Measurements from ENCODE around the gene SNX9.

SNX9 gene

DNA sequence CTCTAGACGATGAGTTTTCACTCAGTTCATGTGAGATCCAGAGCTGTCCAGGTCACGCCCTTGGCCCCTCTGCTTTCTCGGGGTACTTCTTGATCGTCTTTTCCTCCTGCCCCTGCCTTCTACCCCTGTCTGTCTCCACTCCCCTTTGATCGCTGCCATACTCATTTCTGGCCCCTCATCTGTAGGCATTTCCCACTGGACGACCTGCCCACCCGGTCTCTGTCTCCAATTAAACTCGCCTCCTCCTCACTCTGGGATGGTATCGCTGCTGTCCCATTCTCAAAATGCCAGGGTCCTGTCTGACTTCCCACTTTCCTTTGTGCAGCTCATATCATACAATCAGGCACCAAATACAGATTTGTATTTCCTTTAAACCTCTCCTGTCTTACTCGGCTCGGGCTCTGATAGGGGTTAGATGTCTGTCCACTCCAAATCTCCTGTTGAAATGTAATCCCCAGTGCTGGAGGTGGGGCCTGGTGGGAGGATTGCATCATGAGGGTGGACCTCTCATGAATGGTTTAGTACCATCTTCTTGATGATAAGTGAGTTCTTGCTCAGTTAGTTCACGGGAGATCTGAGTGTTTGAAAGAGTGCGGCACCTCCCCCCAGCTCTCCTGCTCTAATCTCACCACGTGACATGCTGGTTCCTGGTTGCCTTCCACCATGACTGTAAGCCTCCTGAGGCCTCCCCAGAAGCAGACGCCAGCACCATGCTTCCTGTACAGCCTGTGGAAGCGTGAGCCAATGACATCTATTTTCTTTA lies 155.2 kb downstream of the SNX9 start:
- no peak for DNase-seq (ENCODE audit: low read depth)

DNA sequence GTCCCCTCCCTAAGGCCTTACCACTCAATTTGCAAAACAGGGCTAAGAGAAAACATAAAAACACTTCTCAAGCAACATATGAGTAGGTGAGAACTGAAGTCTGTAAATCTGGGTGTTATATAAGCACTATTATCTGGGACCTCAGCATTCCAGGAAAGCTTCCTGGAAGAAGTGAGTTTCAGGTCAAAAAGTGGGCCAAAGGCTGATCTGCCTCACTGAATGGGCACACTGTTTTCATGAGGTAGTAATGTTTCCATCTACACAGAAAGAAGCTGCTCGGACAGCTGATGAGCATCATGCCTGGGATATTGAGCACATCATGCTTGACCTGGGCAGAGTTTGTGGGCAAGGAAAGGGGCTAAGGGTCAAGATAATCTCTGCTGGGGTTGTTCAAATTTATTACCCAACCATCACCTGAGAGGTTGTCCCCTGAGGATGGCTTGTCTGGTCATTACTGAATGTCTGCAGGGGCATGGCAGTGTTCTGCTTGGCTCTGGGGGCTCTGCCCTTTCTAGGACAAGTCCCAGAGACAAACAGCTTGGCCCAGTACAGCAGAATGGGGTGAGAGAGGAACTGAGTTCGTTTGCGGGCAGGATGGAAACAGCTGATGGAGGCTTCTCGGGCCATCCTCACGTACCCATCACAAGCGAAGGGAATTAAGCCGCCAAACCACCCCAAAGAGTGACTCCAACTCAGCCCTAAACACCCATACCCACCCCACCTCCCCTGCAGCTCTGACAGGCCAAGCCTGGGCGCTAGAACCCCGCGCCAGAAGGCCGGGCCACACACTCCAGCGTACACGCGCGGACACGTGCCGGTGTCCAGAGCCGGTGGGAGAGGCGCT lies 157.5 kb downstream of the SNX9 start:
- no peak for DNase-seq (ENCODE audit: low read depth)

DNA sequence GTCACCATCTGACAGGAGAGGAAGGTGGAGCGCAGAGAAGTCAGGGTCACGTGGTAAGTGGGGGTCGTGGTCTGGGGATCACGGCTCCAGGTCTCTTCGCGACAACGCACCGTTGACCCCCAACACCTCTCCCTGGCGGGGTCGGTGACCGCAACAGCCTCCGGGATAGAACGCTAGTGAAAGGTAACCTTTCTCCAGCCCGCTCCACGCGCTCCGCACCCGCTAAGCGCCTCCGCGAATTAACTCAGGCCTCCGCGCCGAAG lies 158.0 kb downstream of the SNX9 start:
- DNase-seq (ENCODE audit: low read depth): no peak

DNA sequence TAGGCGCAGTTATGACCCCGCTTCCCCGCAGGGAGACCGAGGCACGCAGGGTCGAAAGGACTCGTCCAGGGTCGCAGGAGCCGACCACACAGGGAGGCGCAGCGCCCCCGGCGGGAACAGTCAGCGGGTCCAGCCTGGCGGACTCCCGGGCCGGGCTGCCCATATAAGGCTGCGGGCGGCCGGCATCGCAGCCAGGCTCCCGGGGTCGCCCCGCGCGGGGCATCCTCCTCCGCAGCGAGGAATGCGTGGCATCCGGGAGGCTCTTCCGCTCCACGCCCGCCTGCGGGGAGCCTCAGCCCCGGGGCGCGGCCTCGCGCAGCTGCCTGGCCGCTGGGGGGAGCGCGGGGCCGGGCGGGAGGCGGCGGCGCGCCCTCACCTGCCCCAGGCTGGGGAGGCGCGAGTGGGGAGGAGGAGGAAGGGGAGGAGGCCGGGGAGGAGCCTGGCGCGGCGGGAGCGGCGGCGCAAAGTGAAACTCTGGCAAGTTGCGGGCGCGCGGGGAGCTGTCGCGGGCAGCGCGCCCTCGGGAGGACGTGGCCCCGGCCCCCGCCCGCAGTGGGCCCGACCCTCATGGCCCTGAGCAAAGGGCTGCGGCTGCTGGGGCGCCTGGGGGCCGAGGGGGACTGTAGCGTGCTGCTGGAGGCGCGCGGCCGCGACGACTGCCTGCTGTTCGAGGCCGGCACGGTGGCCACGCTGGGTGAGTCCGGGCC lies 158.5 kb downstream of the SNX9 start, which contains the start of gene SYNJ2:
SYNJ2 (plus strand) TSS at position 469 of the 707 bp plus-strand sequence; CDS start at position 568, 99 bp downstream.
- peak; percentile 70 for DNase-seq (ENCODE audit: low read depth)

DNA sequence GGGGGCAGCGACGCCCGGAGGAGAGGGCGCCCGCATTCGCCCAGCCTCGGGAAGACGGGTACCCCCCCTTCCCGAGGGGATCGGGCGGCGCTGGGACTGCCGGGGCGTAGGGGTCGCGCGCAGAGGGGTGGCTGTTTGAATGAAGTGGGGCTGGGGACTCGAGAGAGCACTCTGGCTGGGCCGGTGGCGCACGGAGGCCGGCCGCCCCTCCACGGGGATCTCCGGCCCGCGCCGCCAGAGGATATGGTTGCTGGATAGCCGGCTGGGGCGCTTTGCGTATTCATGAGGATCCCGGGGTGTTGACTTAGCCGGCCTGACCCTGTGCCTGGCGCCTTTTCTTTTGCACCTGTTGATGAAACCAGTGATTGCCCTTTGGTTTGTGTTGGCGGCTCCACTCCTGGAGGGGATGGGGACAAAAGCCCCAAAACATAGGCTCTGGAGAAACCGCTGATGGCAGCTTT lies 159.1 kb downstream of the SNX9 start:
- DNase-seq (ENCODE audit: low read depth): no peak

DNA sequence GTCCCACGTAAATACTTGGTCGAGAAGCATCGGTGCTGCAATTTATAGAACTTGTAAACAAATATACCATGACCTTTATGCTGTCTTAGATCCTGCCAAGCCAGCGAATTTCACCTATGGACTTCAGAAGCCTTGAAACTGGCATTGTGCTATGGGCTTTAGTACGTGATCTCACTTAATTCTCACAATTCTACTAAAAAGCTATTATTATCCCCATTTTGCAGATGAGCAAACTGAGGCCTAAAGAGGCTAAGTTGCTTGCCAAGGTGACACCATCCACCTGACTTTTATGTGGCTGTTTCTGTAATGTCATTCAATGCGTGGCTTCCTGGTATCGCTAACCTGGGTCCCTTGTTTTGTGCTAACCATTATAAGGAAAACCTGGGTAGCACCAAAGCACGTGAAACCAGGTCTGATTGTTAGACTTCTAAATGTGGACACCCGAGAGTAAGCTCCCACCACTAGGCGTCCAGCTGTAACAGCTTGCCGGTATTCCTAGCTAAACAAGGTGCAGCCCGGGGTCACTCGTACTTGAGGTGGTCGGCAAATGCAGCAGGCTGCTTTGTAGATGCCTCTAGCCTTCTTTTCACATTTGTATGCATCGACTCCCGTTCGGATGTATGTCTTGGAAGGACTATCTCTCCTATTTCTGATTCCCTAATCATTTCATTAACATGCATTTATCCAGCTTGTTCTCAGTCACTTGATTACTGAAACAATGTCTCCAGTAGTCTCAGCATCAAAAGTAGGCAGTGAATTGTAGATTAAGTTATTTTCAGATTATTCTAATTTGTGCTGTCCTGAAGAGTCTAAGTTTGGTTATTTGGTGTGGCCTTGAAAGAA lies 159.7 kb downstream of the SNX9 start:
- DNase-seq (ENCODE audit: low read depth): no peak

DNA sequence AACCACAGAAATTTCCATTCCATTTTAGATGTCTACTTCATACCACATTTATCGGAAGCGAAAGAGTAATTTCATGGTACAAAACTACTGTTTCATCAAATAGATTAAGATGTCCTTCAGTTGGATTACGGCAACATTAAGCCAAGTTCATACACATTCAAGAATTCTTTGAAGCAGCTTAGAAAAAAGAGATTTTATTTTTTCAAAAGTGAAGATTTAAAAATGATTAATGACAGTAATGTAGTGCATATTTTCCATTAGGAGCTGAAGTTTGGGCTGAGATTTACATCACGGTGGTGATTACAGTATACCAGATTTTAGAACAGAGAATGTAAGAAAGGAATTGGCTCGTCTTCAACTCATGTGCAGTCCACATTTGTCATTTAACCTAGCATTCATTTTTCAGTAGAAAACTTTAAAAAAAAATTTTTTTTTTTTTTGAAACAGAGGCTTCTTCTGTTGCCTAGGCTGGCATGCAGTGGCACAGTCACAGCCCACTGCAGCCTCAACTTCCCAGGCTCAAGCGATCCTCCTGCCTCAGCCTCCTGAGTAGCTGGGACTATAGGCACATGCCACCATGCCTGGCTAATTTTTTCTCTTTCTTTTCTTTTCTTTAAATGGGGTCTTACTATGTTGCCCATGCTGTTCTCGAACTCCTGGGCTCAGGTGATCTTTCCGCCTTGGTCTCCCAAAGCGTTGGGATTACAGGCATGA lies 160.5 kb downstream of the SNX9 start:
- no peak for DNase-seq (ENCODE audit: low read depth)

DNA sequence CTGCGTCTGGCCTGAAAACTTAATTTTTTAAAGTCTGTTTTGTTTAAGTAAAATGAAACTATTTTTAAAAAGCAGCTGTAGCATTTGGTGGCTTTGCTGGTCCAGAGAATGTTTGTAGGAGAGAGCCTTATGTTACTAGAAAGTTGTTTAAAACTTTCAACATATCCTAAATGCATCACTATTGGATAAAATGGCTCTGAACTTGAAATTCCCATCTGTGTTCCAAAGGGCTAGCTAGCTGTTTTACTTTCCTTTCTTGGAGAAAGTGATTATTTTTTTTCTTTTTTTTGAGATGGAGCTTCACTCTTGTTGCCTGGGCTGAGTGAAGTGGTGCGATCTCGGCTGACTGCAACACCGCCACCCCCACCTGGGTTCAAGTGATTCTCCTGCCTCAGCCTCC lies 161.1 kb downstream of the SNX9 start:
- no peak for DNase-seq (ENCODE audit: low read depth)

DNA sequence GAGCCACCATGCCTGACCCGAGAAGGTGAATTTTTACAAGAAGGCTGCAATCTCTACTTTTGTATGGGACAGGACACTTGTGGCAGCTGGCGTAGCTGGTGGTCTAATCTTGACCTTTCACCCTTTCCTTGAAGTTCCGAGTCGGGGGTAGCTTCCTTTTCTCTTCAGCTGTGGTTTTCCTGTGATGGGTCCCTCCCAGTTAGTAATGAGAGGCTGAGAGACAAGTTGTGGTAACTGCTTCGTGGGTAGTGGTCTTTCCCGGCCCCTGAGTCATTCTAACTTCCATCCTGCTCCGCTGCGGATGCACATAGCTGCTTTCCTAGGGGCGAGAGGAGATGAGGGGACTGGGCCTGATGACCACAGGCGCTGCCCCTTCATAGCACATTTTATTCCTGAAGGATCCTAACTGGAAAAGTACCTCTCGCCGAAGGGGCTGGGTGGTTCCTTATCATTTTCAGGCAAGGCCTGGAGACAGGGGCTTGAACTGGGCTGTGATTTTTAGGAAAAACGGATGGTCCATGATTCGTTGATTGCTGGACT lies 161.7 kb downstream of the SNX9 start:
- DNase-seq (ENCODE audit: low read depth): no peak

DNA sequence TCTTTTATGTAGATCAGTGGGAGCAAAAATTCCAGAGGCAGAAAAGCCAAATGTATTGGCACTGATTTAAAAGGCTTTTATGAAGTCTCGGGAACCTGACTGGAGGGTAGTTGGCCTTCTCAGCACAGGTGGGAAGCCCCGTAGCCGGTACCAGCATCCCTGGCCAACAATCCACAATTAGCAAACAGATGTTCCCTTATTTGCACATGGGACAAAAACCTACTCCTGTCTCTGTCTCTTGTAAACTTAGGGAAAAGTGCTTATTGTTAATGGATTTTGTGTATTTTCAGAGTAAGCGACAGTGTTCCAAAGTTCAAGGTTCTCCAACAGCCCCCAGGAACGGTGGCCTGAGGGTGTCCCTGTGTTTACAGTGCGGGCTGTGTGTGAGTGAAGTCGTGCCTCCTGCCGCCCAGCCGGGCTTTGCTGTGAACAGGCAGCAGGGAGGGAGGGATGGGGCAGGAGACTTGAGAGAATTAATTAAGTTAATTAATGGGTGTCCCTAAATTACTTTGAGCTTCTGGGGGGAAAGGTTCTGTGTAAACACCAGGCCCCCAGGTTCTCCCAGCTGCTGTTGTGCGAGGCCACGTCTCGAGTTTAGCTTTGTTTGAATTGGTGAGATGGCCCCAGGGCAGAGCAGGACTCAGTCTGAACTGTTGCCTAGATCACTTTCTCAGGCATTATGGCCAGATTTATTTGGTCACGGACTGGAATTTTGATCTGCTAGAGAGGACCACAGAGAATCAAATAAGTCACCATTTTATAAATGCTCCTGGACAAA lies 162.5 kb downstream of the SNX9 start:
- DNase-seq (ENCODE audit: low read depth): no peak

DNA sequence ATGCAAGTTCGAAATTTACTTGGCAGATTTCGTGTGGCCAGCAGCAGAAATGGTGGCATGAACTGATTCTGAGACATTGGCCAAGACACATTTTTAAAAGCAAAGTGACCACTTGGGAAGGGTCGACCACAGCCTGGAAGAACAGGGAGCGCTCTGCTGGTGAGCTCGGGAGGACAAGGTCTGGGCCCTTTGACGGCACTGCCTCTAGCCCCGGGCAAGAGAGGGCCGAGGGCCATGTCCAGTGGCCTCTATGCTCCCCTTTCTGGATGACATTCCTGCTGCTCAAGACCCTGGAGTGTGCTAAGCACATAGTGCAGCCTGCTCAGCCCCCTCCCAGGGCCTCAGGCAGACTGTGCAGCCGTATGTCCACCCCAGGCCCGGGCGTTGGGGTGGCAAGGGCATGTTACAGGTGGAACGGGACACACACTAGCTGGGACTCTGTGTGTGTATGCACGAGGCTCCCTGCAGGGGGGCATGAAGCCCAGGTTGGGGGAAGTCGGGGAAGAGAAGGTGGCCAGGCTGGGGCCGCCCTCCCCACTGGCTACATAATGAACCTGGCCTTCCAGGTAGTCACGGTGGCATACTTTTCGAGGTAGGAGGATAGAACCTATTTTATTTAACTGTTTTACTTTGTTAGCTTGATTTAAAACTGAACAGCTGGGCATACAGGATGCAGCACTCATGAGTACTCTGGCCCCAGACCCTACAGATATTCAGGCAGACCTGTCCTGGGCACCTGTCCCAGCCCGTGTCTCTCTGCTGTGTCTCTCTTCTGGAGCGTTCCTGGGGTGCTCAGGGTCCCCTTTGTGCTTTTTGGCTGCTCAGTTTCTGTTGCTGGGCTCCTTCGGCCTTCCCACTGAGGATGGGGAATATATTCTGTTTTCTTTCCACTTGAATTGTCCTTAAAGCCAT lies 165.0 kb downstream of the SNX9 start:
- no peak for DNase-seq (ENCODE audit: low read depth)

DNA sequence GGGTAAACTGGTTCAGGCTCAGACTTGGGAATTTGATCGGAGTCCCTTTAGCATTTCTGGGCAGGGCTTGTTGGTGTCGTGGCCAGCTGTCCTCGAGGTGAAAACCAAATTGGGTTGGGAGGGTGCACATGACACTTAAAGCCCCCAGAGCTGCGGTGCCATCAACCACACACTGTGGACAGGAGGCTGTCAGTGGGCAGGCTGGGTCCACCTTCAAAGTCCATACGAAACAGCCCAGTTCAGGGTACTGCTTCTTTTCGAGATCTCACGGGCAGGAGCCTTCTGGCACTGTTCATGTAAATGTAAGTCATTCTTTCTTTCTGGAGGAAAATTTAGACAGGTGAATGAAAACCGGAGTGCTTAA lies 165.6 kb downstream of the SNX9 start:
- DNase-seq (ENCODE audit: low read depth): no peak

DNA sequence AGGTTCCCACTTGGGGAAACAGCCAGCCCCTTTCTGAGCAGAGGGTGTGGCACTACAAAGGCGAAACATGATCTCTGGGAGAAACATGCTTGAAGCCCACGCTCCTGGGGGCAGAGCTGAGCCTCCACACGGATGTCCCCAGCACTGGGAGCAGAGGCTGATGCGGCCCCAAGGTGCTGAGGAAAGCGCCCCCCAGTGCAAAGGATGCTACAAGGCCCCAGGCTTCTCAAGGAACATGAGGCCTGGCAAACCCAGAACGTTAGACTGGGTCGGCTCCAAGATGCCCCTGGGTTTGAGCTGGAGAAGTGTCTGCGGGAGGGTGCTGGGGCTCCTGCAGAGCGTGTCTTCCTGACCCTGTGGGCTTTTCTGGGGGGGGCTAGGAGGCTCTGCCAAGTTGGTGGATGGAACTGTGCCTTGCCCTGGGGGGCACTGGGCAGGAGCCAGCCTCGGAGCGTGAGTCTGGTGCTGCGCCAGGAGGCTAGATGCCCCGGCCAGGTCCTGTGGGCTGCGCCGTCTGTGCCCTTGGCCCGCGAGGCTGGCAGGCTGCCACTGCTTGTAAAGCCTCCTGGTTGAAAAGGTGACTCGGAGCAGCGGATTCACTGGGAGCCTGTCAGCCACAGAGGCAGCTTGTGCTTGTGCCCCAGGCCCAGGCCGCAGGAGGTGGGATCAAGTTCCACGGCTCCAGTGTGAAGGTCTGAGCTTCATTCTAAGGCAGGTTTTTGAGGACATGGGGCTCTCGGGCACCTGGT lies 166.7 kb downstream of the SNX9 start:
- DNase-seq (ENCODE audit: low read depth): no peak

DNA sequence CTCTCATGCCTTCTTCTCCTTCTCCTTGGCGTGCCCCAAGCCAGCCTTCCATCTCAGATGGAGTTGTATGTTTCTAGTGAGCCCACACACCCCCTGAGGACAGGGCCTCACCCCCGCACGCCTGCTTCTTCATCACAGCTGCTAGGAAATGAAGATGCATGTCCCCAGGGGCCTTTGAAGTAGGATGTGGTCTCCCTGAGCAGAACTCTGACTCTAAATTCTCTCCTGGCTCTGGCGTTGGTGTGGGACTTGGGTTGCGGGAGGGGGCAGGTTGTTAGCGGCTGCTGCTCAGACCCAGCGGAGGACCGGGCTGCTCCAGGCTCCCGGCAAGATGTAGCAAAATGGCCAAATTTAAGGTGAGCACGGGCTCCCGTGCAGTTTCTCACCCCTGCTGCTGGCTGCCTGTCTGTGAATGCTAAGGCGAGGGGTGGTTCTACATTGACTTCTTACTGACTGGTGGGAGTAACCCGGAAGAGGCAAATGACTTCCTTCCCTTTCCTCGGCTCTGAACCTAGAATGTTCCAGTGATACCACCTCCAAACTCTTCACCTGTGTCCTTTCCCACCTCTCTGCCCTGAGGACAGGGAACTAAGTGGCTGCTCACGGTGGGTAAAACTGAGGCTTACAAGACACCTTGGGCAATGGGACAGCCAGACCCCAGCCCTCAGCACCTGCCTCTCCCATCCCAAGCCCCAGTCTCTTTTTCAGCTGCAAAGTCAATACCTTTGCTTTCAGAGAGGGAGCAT lies 167.4 kb downstream of the SNX9 start:
- no peak for DNase-seq (ENCODE audit: low read depth)

DNA sequence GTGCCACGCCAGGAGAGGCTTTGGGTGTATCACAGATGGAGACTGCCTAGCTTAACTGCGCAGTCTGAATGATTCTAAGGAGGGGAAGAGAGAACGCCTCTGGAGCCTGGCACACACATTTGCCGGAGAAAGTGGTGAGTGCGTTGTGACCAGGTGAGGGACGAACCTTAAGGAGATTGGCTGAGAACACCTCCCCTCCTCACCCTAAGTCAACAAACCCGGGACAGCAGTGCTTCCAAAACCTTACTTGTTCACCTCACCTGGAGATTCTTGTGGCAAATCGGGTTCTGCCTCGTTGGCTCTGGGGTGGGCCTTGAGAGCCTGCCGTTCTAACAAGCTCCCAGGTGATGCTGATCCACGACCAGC lies 168.0 kb downstream of the SNX9 start:
- DNase-seq (ENCODE audit: low read depth): no peak

DNA sequence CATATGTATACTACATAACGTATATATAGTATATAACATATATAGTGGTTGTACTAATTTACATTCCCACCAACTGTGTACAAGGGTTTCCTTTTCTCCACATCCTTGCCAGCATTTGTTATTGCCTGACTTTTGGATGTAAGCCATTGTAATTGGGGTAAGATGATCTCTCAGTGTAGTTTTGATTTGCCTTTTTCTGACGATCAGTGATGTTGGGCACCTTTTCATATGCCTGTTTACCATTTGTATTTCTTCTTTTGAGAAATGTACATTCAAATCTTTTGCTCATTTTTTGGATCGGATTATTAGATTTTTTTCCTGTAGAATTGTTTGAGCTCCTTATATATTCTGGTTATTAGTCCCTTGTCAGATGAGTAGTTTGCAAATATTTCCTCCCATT lies 170.0 kb downstream of the SNX9 start:
- no peak for DNase-seq (ENCODE audit: low read depth)

DNA sequence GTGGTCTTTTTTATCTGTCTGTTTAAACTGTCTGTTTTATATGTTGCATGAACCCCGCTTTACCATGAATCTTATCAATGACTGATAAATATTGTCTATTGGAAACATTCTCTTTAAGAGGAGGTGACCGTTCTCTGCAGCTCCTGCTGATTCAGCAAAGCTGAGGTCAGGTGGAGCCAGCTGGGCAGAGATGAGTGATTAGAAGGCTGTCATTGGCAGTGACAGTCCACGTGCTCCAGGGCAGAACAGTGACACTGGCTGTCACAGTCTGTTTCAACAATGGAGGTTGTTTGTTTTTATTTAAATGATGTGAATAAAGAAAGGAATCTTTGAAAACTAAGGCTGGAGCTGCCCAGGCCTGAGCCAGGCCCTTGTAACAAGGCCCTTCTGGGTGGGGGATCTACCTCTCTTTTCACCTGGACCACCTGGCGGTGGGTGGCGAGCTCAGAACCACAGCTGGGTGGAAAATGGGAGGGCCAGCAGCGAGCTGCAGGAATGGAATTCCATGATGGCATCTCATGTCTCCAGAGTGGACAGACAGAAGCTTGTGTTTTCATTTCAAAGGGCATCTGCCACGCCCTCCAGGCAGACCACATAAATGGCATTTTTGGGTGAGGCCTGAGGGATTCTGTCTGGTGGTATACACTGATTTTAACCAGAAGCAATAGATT lies 171.2 kb downstream of the SNX9 start:
- no peak for DNase-seq (ENCODE audit: low read depth)

All from activated T-cell treated with anti-CD3 and anti-CD28 coated beads for 24 hours (primary cell).